ENCODE measurements around the gene NSG2. TPM values are rescaled to one million over a fixed set of nuclear protein-coding genes. Genes with fewer than 3 reads are reported as not detected.

Gene NSG2
- total RNA-seq, 1 donor from 2014 or later, result not detected

DNA sequence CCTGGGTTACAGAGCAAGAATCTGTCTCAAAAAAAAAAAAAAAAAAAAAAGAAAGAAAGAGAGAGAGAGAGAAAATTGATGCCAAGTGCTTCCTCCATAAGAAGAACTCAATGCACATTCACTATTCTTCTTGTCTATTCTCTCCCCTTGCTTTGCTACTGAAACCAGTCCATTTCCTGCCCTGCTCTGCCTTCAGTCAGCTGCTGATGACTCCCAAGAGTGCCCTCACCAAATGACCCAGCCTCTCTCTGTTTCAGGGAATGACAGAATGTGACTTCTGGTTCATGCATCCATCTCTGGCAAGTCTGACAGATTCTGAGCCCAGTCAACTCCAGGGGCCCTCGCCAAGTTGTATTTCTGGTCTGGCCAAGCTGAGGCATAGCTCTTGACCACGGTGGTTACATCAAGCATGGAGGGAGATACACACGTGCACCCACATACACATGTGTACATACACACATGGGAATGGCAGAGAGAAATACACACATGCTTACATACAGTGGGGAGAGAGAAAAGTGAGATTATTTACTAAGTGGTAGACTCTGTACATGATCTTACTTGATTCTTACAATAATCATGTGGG is 106.2 kb downstream of the NSG2 start:
- intact Hi-C loops (cut with DNase I), result no loop called here
- TF ChIP-seq, protein P1, sequence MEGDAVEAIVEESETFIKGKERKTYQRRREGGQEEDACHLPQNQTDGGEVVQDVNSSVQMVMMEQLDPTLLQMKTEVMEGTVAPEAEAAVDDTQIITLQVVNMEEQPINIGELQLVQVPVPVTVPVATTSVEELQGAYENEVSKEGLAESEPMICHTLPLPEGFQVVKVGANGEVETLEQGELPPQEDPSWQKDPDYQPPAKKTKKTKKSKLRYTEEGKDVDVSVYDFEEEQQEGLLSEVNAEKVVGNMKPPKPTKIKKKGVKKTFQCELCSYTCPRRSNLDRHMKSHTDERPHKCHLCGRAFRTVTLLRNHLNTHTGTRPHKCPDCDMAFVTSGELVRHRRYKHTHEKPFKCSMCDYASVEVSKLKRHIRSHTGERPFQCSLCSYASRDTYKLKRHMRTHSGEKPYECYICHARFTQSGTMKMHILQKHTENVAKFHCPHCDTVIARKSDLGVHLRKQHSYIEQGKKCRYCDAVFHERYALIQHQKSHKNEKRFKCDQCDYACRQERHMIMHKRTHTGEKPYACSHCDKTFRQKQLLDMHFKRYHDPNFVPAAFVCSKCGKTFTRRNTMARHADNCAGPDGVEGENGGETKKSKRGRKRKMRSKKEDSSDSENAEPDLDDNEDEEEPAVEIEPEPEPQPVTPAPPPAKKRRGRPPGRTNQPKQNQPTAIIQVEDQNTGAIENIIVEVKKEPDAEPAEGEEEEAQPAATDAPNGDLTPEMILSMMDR (IDR thresholded peaks at IDR 0.05), result no peak
- H3K4me1 ChIP-seq, result no peaks in the 10 kb centered on the region
- no peaks in the 10 kb centered on the region for H3K27me3 ChIP-seq
- no peak overlapping the region for H3K27ac ChIP-seq
- H3K4me3 ChIP-seq, result no peak overlapping the region
- DNase-seq (no peak), ATAC-seq (no peak)
- H3K9me3 ChIP-seq, result no peaks in the 10 kb centered on the region
- no peaks in the 10 kb centered on the region for H3K36me3 ChIP-seq

DNA sequence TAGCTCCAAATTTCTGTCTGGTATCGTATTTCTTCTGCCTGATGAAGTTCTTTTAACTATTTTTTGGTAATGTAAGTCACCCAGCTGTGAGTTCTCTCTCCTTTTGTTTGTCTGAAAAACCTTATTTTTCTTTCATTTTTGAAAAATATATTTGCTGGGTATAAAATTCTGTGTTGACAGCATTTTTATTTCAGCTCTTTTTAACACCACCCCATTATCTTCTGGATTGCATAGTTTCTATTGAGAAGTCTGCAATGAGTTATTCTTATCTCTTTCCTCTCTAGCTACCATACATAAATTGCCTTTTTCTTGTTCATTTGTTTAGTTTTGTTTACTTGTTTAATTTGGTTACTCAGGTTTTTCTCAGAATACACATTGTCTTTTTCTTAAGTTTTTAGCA is 109.1 kb downstream of the NSG2 start:
- Histone ChIP-seq H3K27me3 (no peaks in the 10 kb centered on the region), H3K4me1 (no peaks in the 10 kb centered on the region), H3K36me3 (no peaks in the 10 kb centered on the region), H3K4me3 (no peak overlapping the region), H3K9me3 (no peaks in the 10 kb centered on the region), H3K27ac (no peak overlapping the region)
- DNase-seq, result no peak
- intact Hi-C loops (cut with DNase I), result no loop called here
- TF ChIP-seq, protein P1 (IDR thresholded peaks at IDR 0.05), result no peak
- ATAC-seq, result no peak

DNA sequence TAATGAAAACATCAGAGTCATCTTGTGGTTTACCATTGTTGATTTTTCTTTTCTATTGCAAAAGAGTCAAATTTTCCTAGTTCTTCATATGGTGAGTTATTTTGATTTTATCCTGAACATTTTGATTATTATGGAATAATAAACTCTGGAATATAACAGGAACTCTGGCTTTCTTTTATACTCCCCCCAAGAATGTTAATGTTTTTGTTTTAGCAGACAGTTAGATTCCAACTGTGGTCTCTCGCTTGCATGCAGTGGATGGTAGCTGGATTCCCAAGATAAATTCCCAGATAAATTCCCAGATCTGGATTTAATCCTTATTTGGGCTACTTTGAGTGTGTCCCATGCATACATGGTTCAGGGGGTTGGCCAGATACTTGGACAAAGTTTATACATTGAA is 109.8 kb downstream of the NSG2 start:
- H3K9me3 ChIP-seq, result no peaks in the 10 kb centered on the region
- H3K36me3 ChIP-seq, result no peaks in the 10 kb centered on the region
- TF ChIP-seq, protein P1 (IDR thresholded peaks at IDR 0.05), result no peak
- H3K4me3 ChIP-seq, result no peak overlapping the region
- H3K27me3 ChIP-seq, result no peaks in the 10 kb centered on the region
- DNase-seq (no peak), ATAC-seq (no peak)
- H3K4me1 ChIP-seq, result no peaks in the 10 kb centered on the region
- intact Hi-C loops (cut with DNase I), result no loop called here
- H3K27ac ChIP-seq, result no peak overlapping the region

DNA sequence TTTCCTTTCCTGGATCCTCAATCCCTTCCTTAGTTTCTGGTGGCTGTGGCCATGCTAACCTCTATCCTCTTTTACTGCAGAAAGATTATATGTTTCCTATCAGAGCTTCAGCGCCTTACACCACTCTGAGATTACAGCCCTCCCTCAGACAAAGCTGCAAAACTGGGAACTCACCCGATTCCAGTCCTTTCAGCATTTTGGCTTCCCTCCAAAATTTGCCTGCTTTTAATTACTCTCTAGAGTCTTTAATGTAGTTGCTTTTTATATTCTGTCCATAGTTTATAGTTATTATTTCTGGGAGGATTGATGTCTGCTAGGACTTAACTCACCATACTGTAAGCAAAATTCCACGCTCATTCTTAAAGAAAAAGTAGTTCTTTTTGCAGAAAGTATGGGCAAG is 110.2 kb downstream of the NSG2 start:
- Histone ChIP-seq H3K27me3 (no peaks in the 10 kb centered on the region), H3K27ac (no peak overlapping the region), H3K4me1 (no peaks in the 10 kb centered on the region), H3K4me3 (no peak overlapping the region), H3K36me3 (no peaks in the 10 kb centered on the region), H3K9me3 (no peaks in the 10 kb centered on the region)
- ATAC-seq (no peak), DNase-seq (no peak)
- intact Hi-C loops (cut with DNase I), result no loop called here
- TF ChIP-seq, protein P1 (IDR thresholded peaks at IDR 0.05), result no peak

DNA sequence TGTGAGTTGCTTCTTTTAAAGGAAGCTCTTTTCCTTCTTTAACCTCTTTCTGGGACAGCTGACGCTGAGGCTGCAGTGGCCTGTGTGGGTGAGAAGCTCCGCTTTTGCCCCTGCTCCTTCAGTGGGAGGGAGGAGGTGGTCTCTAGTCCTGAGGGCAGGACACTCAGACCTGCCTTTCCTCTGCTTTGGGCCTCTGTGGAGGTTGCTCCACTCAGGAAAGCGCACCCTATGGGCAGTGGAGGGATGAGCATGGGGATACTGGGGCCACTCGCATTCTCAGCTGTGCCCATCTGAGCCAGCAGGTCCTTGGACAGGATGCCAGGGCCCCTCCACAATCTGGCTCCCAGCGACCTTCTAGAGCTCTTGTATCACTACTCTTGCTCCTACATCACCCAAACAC is 111.5 kb downstream of the NSG2 start:
- H3K4me1 ChIP-seq, result no peaks in the 10 kb centered on the region
- no peak for DNase-seq
- no peak overlapping the region for H3K4me3 ChIP-seq
- intact Hi-C loops (cut with DNase I), result no loop called here
- H3K27ac ChIP-seq, result no peak overlapping the region
- H3K36me3 ChIP-seq, result no peaks in the 10 kb centered on the region
- H3K9me3 ChIP-seq, result no peaks in the 10 kb centered on the region
- ATAC-seq, result no peak
- TF ChIP-seq, protein P1 (IDR thresholded peaks at IDR 0.05), result no peak
- H3K27me3 ChIP-seq, result no peaks in the 10 kb centered on the region

Other genes with a start within 250 kb of the NSG2 start
- gene CPEB4, start 157.4 kb upstream of the NSG2 start, total RNA-seq, result 62.4 TPM
- not detected for gene C5orf47, start 56.5 kb upstream of the NSG2 start, total RNA-seq